Fibroblast of peridontal ligament (primary cell): ENCODE data around the gene MPRIP.

ENCODE experiments used
- DNase-seq: peaks from one replicate; pipeline ENCODE4 v3.0.0-alpha.2; 2010; ENCODE audit errors: extremely low read depth

The MPRIP gene

DNA sequence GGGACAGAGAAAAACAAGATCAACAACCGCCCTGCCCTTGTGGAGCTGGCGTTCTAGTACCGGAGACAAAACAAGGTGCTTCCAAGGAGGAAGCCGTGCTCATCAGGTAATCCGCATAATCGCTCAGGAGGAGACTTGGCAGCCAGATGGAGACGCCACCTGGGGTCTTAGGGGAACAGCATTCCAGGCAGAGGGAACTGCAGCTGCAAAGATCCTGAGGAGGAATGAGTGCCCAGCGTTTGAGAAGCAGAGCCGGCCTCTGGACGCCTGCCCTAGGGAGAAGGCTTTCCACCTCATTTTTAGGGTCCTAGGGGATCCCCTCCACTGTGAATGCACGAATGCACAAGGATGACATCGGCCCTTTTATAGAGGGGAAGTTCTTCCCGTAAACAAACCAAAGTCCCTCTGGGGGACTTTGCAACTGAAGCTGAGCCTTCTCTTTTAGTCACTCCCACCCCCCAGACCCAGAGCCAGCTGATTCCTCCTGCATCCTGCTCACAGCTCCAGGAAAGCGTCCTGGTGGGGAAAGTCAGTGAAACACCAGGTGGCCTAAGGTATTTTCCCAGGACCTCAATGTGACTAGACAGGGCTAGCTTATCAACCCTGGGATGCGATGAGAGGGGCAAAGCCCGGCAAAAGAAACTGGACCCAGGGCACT lies 13.2 kb upstream of the MPRIP start:
- DNase-seq = no peak

- DNase-seq = no peak
Observed at GRCh38 chr17:17029938-17030337, 12.3 kb upstream of the MPRIP start.

GRCh38 chr17:17030515-17031211 lies 11.6 kb upstream of the MPRIP start:
- DNase-seq = no peak

GRCh38 chr17:17032131-17032692 lies 10.0 kb upstream of the MPRIP start:
- DNase-seq = peak; percentile 58

DNA sequence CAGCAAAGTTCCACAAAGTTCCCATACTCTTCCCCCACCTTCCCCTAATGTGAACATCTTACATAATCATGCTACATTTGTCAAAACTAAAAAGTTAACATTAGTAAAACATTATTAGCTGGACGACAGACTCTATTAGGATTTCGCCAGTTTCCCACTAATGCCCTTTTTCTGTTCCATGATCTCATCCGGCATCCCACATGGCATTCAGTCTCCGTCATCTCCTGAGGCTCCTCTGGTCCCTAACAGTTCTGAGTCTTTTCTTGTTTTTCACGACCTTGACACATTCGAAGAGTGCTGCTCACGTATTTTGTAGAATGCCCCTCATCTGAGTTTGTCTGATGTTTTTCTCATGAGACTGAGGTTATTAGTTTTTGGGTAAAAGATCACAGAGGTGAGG lies 8.8 kb upstream of the MPRIP start:
- DNase-seq = no peak

GRCh38 chr17:17034026-17034425 lies 8.2 kb upstream of the MPRIP start:
- no peak for DNase-seq

DNA sequence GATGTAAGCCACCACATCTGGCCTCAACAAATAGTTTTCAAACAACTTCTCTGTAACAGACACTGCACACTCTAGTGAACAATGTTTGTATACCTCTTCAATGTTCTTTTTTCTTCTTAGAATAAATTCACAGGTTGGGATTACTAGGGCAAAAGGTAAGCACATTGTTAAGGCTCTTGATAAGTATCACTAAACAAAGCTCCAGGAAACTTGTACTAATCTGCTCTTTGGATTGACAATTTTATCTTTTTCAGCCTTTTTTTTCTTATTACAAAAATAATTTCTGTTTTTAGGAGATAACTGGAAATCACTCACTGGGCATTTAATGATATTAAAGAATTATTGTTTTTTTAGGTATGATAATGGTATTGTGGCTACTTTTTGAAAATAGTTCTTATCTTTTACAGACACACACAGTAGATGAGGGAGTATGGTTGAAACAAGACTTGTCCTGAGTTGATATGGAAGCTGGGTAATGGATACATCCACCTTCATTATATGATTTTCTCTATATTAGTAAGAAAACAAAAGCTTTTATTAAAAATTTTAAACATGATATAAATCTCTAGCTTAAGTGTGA lies 7.7 kb upstream of the MPRIP start:
- DNase-seq = no peak

DNA sequence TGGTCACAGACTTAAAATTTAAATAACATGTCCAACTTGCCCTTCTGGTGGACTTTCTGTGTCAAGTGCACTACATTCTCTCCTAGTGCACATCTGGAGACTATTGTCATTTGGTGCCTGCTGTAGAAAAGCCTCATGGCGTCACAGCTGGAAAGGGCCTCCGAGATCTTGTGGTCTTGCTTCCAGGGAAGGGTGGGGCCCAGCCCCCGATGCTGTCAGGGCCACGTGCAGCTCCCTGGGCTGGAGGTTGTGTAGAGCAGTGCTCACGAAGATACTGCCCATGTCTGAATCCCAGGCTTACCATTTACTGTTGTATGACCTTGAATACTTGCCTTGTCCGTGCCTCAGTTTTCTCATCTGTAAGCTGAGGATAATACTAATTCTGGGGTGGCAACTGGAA lies 6.8 kb upstream of the MPRIP start:
- no peak for DNase-seq

DNA sequence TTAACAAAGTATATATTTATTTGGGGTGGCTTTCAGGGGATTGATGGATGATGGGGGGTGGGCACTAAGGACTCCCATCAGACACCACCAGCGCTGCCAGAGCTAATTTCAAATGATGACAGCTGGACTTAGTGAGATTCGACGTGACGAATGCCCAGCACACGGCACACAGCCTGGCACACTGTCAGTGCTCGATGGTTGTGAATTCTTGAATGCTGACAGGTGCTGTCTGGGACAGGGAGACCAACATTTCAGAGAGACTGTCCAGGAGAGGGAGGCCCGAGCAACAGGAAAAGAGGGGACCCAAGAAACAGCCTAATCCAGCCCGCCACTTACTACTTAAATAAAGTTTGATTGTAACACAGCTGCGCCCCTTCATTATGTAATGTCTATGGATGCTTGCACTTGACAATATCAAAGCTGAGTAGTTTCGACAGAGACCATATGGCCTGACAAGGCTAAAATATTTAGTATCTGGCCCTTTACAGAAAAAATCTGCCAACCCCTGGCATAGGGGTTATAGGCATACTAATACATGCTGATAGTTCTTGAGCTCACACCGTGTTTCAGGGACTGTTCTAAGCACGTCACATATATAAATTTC lies 6.2 kb upstream of the MPRIP start:
- no peak for DNase-seq

DNA sequence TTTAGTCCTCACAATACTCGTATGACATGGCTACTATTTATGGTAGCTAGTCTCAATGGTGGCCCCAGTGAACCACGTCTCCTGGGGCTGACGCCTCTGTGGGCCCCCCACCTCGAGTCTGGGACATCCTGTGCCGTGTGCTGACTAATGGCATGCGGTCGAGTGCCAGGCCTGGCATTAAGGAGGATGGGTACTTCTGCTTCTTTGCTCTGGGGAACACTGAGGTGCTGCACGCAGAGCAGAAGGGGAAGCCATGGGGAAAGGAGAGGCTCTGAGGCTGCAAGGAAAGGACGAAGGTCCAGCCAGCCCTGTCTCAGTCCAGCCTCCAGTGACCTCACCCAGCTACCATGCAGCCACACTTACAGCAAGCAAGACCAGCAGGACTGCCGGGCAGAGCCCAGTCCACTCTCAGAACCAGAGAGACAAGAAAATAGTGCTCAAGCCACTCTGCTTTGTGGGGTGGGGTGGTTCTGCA lies 5.7 kb upstream of the MPRIP start:
- no peak for DNase-seq

- DNase-seq = no peak
Observed at GRCh38 chr17:17039911-17040310, 2.3 kb upstream of the MPRIP start.

GRCh38 chr17:17041018-17041521 lies 1.2 kb upstream of the MPRIP start:
- no peak for DNase-seq

GRCh38 chr17:17041571-17042383 lies 480 bp upstream of the MPRIP start:
- peak; percentile 92 for DNase-seq

DNA sequence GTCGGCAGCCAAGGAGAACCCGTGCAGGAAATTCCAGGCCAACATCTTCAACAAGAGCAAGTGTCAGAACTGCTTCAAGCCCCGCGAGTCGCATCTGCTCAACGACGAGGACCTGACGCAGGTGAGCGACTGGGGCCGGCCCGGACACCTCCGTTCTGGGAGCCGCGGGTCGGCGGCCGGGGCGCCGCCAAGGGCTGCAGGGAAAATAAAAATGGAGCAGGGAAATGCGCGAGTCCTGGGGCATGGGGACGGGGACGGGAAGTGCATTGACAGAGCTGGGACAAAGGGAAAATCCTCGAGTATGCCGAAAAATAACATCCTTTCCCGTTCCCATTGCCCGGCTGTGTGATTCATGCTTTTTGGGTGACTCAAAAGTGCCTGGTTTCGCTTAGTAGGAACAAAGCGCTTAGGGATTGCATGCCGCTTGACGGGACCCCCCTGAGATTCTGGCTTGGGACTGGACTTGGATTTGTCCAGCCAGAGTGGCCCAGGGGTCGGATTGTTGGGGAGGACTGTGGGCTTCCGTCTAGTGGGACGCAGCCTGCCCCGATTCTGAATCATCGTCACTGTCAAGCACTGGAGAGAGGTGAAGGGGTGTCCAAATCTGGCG lies 699 bp downstream of the MPRIP start:
- DNase-seq = peak; percentile 56

DNA sequence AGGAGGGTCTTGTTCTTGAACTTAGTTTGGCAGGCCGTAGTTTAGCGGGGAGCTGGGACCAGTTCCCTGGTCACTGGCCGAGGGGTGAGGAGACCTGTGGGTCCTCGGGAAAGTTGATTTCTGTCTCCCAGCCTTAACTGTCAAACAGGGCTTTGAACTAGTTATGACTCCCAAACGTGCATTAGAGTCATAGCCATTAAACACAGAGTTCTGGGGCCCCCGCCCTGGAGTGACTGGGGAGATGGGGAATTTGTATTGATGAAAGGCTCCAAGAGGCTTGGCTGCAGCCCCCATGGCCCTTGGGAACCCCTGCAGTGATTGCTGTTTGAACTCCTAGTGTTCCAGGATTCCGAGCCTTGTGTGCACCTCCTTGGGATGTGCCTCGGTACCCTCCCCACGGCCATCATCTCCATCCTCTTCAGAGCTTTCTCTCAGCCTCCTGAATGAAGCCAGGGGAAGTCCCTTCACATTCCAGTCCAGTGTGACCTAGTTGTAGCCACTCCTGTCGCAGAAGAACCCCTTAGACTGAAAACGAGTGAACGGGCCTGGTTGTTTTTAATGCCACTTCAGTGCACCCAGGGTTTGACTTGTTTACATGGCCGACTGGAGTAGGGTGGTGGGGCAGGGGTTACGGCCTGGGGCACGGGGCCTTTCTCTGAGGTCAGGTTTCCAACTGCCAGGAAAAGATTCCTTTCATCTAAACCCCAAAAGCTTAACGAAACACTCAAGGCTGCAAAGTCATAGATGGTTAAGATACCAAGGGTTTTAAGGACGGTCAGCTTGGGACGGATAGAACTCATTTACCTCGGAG lies 1.4 kb downstream of the MPRIP start:
- no peak for DNase-seq

GRCh38 chr17:17044846-17045561 lies 2.7 kb downstream of the MPRIP start:
- DNase-seq = peak; percentile 71

DNA sequence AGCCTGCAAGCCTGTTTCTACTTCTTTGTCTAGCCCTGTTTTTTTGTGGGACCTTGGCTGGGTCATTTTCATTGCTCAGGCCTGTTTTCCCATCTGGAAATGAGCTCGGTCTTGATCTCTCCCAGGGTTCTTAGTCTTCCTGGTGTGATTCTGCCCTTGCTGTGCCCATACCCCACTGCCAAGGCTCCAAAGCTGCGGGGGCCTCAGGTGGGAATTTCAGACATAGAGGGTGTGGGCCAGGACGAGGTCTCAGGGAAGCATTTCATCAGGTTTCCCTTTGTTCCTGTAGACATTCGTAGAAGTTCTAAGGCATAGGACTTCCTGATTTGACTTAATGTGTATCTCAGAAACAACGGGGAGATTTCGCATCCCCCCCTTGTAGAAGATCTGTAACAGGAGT lies 5.8 kb downstream of the MPRIP start:
- DNase-seq = no peak

DNA sequence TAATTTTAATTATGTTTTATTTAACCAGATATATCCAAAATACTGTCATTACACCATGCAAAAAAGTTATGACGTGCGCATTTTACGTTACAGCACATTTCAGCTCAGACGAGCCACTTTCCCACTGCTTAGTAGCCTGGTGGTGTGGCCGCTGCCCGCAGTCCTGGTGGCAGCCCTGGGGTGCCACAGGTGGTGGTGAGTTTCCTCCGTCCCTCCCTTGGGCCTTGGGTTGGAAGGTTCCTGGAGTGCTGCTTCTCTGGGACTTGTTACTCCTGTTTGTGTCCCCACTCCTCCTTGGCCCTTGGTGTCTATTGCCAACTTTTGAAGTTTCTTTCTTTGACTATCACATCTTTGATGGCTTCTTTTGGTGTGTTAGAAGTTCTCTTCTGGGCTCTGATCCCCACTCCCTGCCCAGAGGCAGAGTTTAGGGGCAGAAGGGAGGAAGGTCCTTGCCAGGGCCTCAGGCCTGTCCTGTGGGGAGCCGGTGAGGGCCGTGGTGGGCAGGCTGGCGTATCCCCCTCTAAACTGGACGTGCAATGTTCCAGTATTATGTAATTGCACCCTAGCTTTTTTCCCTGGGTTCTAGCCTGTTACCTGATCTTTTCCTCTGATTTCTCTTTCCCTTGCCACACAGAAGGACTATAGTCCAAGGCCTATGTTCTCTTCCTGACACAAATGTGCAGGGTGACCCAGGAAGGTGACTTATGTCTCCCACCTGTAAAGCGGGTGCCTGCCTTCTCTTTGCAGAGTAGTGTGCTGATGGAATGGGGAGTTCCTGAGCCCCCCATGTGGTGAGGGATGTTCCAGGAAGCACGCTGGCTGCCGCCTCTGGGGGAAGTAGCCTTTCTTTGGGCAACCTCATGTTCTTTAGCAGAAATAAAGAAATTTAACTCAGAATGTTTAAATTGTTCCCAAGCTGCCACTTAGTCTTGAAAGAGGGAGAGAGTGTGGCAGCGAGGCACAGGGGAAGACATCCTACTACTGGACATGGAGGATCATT lies 8.4 kb downstream of the MPRIP start:
- DNase-seq = no peak
